ENCODE results near the gene GHRH.

Gene GHRH

DNA sequence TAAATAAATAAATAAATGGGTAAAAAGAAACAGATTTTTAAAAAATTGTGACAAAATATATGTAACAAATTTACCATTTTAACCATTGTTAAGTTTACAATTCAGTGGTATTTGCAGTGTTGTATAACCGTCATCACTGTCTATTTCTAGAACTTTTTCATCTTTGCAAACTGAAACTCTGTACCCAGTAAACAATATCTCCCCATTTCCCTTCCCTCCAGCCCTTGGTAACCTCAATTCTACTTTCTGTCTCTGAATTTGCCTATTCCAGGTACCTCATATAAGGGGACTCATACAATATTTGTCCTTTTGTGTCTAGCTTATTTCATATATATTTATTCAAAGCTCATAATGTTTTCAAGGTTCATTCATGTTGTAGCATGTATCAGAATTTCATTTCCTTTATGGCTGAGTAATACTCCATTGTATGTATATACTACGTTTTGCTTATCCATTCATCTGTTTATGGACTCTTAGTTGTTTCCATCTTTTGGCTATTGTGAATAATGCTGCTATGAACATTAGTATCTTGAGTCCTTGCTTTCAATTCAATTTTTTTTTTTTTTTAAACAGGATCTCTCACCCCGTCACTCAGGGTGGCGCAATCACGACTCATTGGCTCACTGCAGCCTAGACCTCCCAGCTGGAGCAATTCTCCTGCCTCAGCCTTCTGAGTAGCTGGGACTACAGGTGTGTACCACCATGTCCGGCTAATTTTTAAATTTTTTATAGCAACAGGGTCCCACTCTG is 36.8 kb upstream of the GHRH start:
- TF ChIP-seq, protein P1, sequence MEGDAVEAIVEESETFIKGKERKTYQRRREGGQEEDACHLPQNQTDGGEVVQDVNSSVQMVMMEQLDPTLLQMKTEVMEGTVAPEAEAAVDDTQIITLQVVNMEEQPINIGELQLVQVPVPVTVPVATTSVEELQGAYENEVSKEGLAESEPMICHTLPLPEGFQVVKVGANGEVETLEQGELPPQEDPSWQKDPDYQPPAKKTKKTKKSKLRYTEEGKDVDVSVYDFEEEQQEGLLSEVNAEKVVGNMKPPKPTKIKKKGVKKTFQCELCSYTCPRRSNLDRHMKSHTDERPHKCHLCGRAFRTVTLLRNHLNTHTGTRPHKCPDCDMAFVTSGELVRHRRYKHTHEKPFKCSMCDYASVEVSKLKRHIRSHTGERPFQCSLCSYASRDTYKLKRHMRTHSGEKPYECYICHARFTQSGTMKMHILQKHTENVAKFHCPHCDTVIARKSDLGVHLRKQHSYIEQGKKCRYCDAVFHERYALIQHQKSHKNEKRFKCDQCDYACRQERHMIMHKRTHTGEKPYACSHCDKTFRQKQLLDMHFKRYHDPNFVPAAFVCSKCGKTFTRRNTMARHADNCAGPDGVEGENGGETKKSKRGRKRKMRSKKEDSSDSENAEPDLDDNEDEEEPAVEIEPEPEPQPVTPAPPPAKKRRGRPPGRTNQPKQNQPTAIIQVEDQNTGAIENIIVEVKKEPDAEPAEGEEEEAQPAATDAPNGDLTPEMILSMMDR (IDR thresholded peaks at IDR 0.05; ENCODE audit: borderline replicate concordance, insufficient read depth, low read depth, low read length), result no peak
- no peak overlapping the region for H3K4me3 ChIP-seq (ENCODE audit: low read depth, low read length)

DNA sequence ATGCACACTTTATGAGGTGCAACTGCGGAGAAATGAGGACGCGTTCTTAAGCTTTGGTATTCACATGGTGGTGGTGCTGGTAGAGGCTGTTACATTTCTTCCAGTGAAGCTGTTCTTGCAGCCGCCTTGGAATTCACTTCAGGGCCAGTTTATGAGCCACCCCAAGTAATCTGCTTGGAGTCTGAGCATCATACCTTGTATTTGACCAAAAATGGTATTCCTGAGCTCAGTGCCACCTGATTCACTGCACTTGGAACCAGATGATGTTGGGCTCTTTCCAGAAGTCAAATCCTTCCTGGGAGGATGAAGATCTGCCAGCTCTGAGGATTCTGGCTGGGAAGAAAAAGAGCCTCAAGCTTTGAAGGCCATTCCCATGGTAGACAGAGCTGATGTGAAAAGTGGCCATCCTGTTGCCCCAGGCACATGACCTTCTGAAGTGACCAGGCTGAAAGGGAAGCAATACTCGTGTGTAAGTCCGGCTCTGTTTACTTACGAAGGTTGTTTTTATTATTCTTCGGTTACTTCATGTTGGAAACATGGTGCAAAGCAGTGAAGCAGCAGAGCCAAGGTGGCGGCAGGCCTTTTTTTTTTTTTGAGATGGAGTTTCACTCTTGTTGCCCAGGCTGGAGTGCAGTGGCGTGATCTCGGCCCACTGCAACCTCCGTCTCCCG is 35.6 kb upstream of the GHRH start:
- TF ChIP-seq, protein P1 (IDR thresholded peaks at IDR 0.05; ENCODE audit: borderline replicate concordance, insufficient read depth, low read depth, low read length), result no peak

DNA sequence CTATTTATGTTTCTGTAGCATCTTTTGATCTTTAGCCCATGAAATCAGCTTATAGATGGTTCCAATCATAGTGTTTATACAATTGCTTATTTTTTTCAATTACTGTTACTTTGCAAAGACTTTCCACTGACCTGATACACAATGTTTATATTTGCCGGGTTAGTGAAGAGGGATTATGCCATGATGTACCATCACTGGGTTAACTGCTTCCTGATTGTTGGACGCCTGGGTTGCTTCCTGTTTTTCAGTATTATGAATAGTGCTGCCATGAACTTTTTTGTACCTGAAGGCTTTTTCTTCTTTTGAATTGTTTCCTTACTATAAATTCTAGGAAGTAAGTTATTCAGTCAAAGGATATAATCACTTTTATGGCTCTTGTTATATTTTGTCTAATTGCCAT is 34.8 kb upstream of the GHRH start:
- H3K4me3 ChIP-seq (ENCODE audit: low read depth, low read length), result no peak overlapping the region
- TF ChIP-seq, protein P1 (IDR thresholded peaks at IDR 0.05; ENCODE audit: borderline replicate concordance, insufficient read depth, low read depth, low read length), result no peak

More for the DNA sequence above, 35.6 kb upstream of the GHRH start:
- no peak overlapping the region for H3K4me3 ChIP-seq (ENCODE audit: low read depth, low read length)

DNA sequence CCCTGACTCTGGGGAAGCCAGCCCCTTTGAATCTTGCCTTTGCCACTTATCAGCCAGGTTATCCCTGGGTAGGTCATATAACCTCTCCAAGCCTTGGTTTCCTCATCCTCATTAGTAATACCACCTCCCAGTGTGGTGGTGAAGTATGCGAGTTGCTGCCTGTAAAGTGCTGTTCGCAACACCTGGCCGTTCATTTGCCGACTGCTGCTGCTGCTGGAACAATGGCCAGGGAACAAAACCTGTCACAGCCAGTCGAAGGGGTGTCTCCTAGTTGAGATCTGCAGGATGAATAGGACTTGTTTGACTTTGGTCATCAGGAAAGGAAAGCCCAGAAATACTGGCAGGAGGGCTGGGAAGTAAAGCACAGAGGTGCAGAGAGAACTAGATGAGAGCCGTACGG is 34.0 kb upstream of the GHRH start:
- TF ChIP-seq, protein P1 (IDR thresholded peaks at IDR 0.05; ENCODE audit: borderline replicate concordance, insufficient read depth, low read depth, low read length), result no peak
- H3K4me3 ChIP-seq (ENCODE audit: low read depth, low read length), result no peak overlapping the region

DNA sequence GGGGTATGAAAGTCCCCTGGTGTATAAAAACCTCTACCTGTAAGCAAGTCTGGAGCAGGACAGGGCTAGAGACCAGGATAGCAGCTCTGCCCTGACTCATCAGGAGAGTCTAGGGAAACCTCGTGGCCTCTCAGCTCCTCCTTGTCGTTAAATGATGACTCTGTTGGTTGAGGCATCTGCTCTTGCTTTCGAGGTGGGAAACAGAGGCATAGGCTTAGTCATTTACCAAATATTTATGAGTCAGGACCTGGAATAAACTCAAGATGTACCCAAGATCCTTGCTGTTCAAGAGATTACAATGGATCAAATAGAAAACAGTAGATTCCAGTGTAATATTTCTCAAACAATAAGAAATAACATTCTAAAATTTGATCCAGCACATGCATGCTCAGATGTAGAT is 33.4 kb upstream of the GHRH start:
- TF ChIP-seq, protein P1 (IDR thresholded peaks at IDR 0.05; ENCODE audit: borderline replicate concordance, insufficient read depth, low read depth, low read length), result no peak
- H3K4me3 ChIP-seq (ENCODE audit: low read depth, low read length), result no peak overlapping the region

DNA sequence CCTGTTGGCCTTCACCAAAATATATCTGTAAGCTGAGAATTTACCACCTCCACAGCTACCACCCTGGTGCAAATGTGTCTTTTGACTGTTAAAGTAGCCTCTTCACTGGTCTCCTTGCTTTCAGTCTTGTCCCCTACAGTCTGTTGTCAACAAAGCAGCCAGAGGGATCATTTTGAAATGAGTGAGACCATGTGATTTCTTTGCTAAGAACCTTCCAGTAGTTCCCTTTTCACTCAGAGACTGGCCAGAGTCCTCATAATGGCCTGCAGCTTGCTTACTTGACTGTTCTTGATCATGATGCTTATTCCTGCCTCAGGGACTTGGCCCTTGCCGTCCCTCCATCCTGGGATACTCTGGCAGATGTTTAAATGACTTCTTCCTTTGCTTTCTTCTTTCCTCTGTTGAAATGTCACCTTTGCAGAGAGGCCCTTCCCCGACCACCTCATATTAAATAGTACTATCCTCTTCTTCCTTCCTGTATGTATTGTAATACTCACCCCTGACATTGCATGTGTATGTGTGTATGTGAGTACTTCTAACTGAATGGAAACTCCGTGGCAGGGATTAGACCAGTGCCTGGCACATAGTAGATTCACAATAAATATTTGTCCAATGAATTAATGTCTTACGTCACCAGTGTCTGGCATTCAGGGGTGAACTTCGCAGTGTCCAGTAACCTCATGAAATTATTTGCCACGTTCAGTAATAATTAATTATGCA is 32.8 kb upstream of the GHRH start:
- no peak overlapping the region for H3K4me3 ChIP-seq (ENCODE audit: low read depth, low read length)
- TF ChIP-seq, protein P1 (IDR thresholded peaks at IDR 0.05; ENCODE audit: borderline replicate concordance, insufficient read depth, low read depth, low read length), result no peak
